Brain microvascular endothelial cell (primary cell): ENCODE results near the gene CNDP2.

Experiments used
- DNase-seq: peaks from one replicate; pipeline ENCODE4 v3.0.0-alpha.2; 2020
- H3K27ac ChIP-seq: fragments of 250-450 bp; sonication (Bioruptor Pico); 2 replicates; pipeline ENCODE4 v1.5.1; 2020; ENCODE audit warnings: mild to moderate bottlenecking, moderate library complexity
- H3K27me3 ChIP-seq: fragments of 250-450 bp; sonication (Bioruptor Pico); replicated peaks from 2 replicates; pipeline ENCODE4 v1.5.1; 2020; ENCODE audit warnings: mild to moderate bottlenecking
- H3K36me3 ChIP-seq: fragments of 250-450 bp; sonication (Bioruptor Pico); replicated peaks from 2 replicates; pipeline ENCODE4 v1.5.1; 2020; ENCODE audit warnings: mild to moderate bottlenecking
- H3K4me3 ChIP-seq: 2 replicates; pipeline ENCODE4 v1.5.1; 2011; ENCODE audit warnings: low read depth, mild to moderate bottlenecking, control low read depth, low read length, moderate library complexity
- CTCF ChIP-seq: IDR thresholded peaks from 2 replicates; pipeline ENCODE4 v1.5.1; 2011; ENCODE audit warnings: low read depth, mild to moderate bottlenecking, moderate library complexity, low read length, control low read depth, inconsistent platforms; ENCODE audit errors: missing control alignments
- in situ Hi-C: cut with HindIII; loops from 2 replicates; pipeline ENCODE4 v1.10.0; 2017; ENCODE audit warnings: low sequenced_read_pairs, low pct_ligation_motif_present

The CNDP2 gene

DNA sequence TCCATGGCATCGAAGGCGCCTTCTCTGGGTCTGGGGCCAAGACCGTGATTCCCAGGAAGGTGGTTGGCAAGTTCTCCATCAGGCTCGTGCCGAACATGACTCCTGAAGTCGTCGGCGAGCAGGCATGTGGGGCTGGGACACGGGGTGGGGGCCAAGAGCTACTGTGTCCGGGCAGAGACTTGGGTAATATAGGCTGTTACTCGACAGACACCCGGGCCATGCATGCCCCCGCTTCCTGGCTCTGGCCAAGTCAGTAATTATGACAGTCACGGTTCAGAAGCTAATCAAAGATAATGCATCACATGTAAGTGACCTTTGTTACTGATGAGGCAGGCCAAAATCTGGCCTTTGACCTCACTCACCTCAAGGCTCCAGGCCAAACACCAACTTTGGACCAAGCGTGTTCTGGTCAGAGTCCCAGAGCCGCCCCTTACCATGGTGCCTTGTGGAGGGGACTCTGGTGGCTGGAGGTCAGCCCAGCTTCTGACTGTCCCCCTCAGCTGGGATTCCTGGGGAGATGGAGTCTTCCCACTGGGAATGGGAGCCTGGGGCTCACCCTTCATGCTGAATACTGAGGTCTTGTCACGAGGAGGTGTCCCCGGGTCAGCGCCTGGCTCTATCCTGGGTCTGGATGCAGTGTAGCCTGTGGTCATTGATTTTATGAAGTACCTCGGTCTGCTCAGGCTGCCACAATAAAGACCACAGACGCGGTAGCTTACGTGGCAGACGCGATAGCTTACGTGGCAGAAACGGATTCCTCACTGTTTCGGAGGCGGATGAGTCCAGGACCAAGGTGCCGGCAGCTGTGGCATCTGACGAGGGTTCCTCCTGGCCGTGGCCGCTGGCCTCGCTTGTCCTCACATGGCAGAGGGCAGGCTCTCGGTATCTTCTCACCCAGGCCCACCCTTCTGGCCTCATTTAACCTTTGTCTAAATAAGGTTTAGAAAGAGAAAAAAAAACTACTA, 20.4 kb downstream of the CNDP2 start:
- no peaks in the 10 kb centered on the region for H3K27me3 ChIP-seq
- no peak for DNase-seq
- H3K36me3 ChIP-seq = peaks cover 45% of the 10 kb centered on the region
- no peak for TF ChIP-seq CTCF
- H3K4me3 ChIP-seq = no peak overlapping the region
- in situ Hi-C loops = no loop called here
- no peak overlapping the region for H3K27ac ChIP-seq

GRCh38 chr18:74517236-74517630, 21.1 kb downstream of the CNDP2 start:
- Histone ChIP-seq H3K4me3 (no peak overlapping the region), H3K27ac (no peak overlapping the region), H3K27me3 (no peaks in the 10 kb centered on the region), H3K36me3 (peaks cover 41% of the 10 kb centered on the region)
- in situ Hi-C loops = no loop called here
- TF ChIP-seq CTCF = no peak
- DNase-seq = no peak

DNA sequence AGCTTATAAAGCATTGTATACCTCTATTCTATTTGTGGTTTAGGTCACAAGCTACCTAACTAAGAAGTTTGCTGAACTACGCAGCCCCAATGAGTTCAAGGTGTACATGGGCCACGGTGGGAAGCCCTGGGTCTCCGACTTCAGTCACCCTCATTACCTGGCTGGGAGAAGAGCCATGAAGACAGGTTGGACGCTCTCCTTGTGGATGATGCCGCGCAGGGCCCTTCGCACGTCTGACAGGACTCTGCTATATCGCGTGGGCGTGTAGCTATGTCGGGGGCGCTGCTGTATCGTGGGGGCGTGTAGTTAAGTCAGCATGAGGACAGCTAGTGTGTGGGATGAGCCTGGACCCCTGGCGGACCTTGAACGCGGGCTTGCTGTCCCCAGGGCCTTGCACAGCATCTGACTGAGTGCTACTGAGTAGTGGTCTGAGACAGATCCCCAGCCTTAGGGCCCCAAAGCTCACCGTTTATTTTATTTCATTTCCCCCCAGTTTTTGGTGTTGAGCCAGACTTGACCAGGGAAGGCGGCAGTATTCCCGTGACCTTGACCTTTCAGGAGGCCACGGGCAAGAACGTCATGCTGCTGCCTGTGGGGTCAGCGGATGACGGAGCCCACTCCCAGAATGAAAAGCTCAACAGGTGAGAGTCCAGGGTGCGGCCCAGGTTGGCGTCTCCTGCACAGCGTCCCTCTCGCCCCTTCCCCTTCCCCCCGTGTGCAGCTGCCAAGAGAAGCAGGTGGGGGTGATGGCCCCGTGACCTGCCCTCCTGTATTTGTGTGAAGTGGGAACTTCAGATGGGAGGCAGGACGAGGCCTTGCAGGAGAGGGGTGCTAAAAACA, 22.5 kb downstream of the CNDP2 start:
- H3K36me3 ChIP-seq = peaks cover 32% of the 10 kb centered on the region
- H3K27ac ChIP-seq = no peak overlapping the region
- H3K4me3 ChIP-seq = no peak overlapping the region
- no peaks in the 10 kb centered on the region for H3K27me3 ChIP-seq
- in situ Hi-C loops = no loop called here
- DNase-seq = no peak
- no peak for TF ChIP-seq CTCF

- Histone ChIP-seq H3K36me3 (peaks cover 29% of the 10 kb centered on the region), H3K27me3 (no peaks in the 10 kb centered on the region), H3K27ac (no peak overlapping the region), H3K4me3 (no peak overlapping the region)
- no peak for DNase-seq
- TF ChIP-seq CTCF = no peak
- in situ Hi-C loops = no loop called here
Measured at GRCh38 chr18:74519320-74520095, 23.3 kb downstream of the CNDP2 start.

- in situ Hi-C loops = no loop called here
- no peak for TF ChIP-seq CTCF
- H3K27ac ChIP-seq = no peak overlapping the region
- no peak for DNase-seq
- H3K4me3 ChIP-seq = no peak overlapping the region
- H3K27me3 ChIP-seq = no peaks in the 10 kb centered on the region
- peaks cover 29% of the 10 kb centered on the region for H3K36me3 ChIP-seq
Measured at GRCh38 chr18:74520096-74520833, 24.1 kb downstream of the CNDP2 start.
